ENCODE results near the gene RAD51B.

GRCh38 chr14:68576031-68576430, 756.5 kb downstream of the RAD51B start:
- TF ChIP-seq CTCF (IDR thresholded peaks at IDR 0.05; ENCODE audit: poor library complexity) (no peak), EZH2 (IDR thresholded peaks at IDR 0.05; ENCODE audit: borderline replicate concordance) (no peak), EZH2phosphoT487 (IDR thresholded peaks at IDR 0.05; ENCODE audit: low read depth, severe bottlenecking, unreplicated experiment) (no peak)

Data from hepatocyte (in vitro differentiated cells).